OCI-LY7 (cell line): Measurements from ENCODE around the gene NTPCR.

ENCODE experiments used
- EZH2phosphoT487 ChIP-seq: fragments of 200-600 bp; sonication (generic); IDR thresholded peaks from 2 replicates; pipeline ENCODE4 v1.6.1; 2018; ENCODE audit warnings: low read depth, borderline replicate concordance, mild to moderate bottlenecking, mixed run types, antibody characterized with exemption, low read length, moderate library complexity, mixed read lengths
- TF ChIP-seq, protein P1 (sequence below): fragments of 200-600 bp; sonication (generic); conservative IDR thresholded peaks from 2 replicates; pipeline ENCODE4 v1.5.1; 2014; ENCODE audit warnings: mild to moderate bottlenecking, antibody characterized with exemption, low read length, moderate library complexity, mixed read lengths

DNA sequence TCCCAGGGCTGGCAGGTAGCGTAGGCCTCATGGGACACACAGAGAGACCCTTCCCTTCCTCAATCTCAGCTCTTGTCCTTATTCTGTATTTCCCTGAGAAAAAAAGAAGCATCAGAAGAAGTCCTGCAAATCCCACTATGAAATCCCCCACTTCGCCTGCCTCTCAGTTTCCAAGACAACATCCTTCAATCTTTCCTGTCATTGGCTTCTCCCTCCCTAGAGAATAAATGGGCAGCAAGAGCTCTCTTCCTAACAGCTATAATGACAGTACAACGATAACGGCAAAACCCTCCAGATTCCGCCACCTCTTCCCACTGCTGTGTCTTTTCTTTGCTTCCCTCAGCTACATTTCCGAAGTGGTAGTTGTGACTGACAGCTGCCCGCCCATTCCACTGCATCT lies 41.6 kb upstream of the NTPCR start:
- TF ChIP-seq, protein P1, sequence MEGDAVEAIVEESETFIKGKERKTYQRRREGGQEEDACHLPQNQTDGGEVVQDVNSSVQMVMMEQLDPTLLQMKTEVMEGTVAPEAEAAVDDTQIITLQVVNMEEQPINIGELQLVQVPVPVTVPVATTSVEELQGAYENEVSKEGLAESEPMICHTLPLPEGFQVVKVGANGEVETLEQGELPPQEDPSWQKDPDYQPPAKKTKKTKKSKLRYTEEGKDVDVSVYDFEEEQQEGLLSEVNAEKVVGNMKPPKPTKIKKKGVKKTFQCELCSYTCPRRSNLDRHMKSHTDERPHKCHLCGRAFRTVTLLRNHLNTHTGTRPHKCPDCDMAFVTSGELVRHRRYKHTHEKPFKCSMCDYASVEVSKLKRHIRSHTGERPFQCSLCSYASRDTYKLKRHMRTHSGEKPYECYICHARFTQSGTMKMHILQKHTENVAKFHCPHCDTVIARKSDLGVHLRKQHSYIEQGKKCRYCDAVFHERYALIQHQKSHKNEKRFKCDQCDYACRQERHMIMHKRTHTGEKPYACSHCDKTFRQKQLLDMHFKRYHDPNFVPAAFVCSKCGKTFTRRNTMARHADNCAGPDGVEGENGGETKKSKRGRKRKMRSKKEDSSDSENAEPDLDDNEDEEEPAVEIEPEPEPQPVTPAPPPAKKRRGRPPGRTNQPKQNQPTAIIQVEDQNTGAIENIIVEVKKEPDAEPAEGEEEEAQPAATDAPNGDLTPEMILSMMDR = no peak
- TF ChIP-seq EZH2phosphoT487 = no peak
